Hematopoietic multipotent progenitor cell treated with erythropoietin and hydrocortisone succinate and interleukin-3 and kit ligand, for 8 days (in vitro differentiated cells): Measurements from ENCODE around the gene ZBTB37.
"Not testable (repeated sequence)": the region's sequence is repeated elsewhere in the genome, so short reads cannot be mapped to it uniquely, and the experiment has no call there.

ENCODE experiments used
- DNase-seq: peaks from one replicate; pipeline ENCODE4 v3.0.0-alpha.2; 2015

The ZBTB37 gene

DNA sequence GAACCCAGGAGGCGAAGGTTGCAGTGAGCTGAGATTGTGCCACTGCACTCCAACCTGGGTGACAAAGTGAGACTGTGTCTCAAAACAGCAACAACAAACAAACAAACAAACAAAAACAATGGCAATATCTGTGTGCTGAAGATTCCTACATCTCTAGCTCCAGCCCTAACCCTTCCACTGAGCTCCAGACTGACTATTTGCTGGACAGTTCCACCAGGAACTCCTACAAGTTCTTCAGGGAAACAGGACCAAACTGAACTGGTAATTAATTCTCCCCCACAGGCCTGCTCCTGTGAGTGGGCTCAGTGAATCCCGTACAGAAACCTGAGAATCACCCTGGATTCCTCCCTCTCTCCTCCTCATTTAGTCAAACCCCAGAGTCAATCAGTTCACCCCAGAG is 47.4 kb downstream of the ZBTB37 start:
- no peak for DNase-seq

DNA sequence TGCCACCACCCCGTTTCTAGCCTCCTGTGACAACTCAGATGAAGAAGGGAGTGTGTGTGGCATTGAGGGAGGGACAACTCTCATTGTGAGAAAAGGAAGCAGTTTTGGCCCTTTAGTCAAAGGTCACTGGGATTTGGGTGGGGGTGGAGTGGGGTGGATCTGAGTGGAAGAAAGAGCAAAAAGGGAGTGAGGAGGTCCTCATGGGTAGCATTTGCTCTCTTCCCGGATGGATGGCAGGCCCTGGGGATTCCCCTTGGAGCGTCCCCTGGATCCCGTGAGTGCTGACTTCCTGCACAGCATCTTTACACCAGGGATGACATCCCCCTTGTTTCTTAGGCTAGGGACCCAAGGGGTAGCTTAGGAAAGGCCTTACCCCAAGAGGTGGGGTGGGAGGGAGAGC is 48.5 kb downstream of the ZBTB37 start:
- no peak for DNase-seq

DNA sequence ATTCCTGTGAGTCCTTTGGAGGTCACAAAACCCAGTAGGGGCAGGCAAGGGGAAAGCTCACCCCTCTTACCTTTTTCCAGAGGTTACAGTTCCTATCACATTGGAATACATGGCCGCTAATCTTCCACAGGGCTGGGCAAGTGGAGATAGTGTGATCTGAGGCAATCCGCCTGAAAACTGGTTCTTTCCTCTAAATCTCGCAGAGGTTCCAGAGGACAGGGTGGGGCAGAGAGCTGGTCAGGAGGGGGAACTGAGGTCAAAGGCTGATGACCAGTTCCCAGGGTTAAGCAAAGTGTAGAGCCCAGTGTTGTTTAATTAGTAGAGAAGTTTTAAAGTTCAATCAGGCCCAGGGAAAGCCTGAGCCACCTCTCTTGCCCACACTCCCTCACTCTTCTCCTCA is 49.0 kb downstream of the ZBTB37 start, which contains the start of gene SERPINC1:
SERPINC1 (minus strand) TSS at position 179 of the 400 bp plus-strand sequence; CDS start at position 111, 68 bp downstream.
- DNase-seq, result no peak

DNA sequence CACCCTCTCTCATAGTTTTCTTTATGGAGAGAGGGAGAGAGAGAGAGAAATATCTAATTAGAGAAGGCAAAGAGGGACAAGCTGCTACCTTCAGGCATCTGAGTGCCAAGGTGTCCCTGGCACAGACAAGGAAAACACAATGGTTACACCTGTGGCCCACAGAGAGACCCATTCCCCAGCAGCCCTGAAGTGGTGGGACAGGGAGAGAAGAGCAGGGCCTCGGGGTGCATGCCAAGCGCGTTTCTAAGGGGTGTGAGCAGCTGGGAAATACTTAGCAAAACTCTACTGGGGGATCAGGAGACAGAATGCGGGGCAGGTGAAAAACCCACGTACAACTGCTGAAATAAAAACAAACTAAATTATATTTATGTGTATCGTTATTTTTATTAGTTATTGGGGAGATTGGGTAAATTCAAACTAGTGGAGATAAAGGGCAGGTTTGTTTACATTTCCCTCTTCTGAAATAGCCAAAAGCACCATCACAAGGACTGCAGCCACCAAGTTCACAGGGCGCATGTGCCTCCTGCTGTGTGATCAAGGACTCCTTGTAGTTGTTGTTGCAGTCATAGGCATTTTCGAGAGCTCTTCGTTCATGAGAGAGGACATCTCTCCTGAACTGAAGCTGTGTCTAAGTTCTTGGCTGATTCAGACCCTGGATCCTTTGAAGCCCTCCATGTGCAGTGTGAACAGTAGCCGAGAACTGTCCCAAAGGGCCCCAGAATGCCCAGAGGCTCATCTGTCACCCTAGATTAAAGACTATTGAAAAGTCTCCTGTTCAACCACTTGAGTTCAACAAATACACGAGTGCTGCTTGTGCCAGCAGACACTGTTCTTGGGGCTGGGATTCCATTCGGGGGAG is 49.7 kb downstream of the ZBTB37 start:
- no peak for DNase-seq

DNA sequence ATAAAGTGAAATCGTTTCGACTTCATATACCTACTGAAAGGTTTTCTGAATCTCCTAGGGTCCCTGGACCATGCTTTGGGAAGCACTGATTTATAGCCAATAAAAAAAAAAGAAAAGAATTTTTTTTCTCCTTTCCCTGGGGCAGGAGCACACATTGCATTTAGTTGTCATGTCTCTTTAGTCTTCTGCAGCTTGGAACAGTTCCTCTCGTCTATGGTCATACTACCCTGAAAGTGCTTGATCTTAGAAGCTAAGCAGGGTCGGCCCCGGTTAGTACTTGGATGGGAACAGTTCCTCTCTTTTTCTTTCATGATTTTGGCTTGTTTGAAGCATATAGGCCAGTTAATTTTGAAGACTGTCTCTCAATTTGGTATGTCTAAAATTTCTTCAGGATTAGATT is 52.7 kb downstream of the ZBTB37 start:
- DNase-seq, result no peak

DNA sequence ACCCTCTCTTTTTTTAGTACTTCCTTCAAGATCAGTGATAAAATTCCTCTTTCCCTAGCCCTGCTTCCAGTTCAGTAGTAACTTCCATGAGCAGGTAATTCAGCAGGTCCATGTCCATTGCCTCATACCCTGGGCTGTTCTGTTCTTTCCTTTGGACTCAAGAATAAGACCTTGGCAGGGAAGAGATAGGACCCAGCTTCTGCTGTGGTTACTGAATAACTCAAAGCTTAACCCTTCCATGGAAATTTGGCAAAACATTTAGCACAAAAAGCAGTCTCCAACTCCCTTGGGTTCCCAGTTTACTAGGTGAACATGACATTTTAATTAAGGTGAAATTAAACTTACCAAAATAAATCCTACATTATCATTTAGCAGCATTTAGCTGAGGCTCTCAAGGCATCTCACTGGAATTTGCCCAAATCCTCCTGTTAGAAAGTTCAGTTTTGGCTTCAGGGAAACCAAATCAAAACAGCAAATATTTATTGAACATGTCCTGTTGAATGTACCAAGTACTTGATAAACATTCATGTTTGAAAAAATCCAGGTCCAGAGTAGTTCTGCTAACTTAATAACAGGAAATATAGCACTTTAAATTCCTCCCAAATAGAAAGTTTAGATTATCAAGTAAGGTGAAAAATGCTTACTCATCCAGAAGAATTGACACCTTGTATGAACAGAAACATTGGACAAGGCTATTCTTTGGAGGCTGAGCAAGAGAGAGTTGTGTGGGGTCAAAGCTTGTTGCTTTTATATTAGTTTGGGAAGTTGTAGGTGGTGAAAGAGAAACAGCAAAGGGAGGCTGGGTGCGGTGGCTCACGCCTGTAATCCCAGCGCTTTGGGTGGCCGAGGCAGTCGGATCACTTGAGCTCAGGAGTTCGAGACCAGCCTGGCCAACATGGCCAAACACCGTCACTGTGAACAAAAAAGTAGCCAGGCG is 57.4 kb downstream of the ZBTB37 start:
- no peak for DNase-seq

DNA sequence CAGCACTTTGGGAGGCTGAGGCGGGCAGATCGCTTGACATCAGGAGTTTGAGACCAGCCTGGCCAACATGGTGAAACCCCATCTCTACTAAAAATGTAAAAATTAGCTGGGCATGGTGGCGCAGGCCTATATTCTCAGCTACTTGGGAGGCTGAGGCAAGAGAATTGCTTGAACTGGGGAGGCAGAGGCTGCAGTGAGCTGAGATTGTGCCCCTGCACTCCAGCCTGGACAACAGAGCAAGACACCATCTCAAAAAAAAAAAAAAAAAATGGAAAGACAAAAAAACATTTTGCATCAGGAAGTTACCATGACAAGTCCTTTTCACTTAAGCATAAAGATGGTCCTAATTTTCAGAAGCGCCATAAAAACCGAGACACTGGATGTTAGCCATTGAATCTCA is 62.4 kb downstream of the ZBTB37 start:
- not testable (repeated sequence) for DNase-seq

DNA sequence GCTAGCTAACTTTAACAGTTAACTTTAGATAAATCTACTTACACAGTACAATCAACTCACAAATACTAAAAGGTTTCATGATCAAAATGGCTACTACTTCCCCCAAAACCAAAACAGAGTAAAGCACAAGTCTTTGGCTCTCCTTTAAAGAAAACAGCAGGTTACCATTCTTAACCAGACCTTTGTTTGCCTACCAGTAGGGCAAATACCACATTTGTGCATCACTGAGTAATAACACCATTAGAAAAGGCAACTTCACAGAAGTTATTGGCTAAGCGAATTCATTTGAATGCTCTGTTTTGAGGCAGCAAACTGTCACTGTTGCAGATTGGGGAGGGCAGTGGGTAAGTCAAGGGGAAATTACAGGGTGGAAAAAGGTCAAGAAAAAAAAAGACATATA is 66.3 kb downstream of the ZBTB37 start:
- no peak for DNase-seq

DNA sequence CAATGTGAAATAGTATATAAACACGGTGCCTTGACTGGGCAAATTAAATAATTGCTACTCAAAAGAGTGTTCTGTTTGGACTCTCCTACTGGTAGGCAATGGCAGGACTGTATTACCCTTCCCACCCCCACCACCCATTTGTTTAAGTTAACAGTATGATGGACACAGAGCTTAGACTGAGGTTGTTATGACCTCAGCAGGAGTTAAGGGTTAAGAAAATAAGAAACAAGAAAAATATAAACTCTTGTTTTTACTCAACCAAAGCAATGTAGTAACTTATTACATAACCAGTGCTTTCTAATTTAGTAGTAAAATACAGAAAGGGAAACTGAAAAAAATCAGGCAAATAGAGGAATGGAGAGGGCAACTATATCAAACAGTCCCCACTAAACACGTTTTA is 68.9 kb downstream of the ZBTB37 start:
- DNase-seq, result no peak

DNA sequence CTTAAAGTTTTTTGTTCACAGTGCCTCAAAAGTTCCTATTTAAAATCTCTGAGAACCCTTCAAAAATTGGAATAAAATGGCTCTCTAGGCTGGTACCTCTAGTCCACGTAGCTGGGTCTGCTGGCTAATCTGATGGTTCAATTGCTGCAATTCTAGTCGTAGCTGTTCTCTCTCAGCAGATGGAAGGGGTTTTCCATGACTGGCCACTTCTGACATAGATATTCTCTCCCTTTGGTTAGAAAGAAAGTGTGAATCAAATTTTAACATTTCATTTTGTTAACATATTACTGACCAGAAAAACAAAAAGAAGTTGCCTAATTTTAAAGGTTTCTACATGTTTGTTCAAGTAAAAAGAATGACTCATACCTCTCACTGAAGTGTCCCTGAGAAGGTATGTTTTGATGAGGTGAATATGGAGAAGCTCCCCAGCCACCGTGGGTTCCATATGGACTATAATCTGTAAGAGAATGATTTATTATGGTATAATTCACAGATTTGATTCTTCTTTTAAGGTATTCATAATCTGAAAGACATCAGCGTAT is 78.3 kb downstream of the ZBTB37 start:
- DNase-seq, result no peak

DNA sequence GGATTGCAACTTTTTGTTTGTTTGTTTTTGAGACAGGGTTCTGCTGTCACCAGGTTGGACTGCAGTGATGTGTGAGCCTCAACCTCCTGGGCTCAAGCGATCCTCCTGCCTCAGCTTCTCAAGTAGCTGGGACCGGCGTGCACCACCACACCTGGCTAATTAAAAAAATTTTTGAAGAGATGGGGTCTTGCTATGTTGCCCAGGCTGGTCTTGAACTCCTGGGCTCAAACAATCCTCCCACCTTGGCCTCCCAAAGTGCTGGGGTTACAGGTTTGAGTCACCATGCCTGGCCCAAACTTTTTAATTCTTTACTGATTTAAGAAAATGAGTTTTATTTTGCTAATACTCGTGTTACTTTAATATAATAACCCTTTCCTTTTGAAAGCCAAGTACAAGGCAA is 80.4 kb downstream of the ZBTB37 start:
- no peak for DNase-seq
